RWPE1 (cell line): Measurements from ENCODE around the gene SSRP1.
"Not testable (repeated sequence)": the region's sequence is repeated elsewhere in the genome, so short reads cannot be mapped to it uniquely, and the experiment has no call there.

Experiments
- CTCF ChIA-PET: fragments of 350-600 bp; sonication (Branson Sonifier 250); formaldehyde crosslinking; extraction: SDS; loops from one replicate; lab custom pipeline; 2021; lab: Yijun Ruan, JAX
- POLR2A ChIA-PET: fragments of 400-600 bp; formaldehyde crosslinking; extraction: SDS; loops from one replicate; lab custom pipeline; 2020; ENCODE audit warnings: antibody characterized with exemption; ENCODE audit not compliant: low non-redundant PET; lab: Yijun Ruan, JAX
- DNase-seq: peaks from one replicate; pipeline ENCODE4 v3.0.0; 2012; ENCODE audit warnings: low spot score
- H3K27ac ChIP-seq: fragments of 450-650 bp; 2 replicates; pipeline ENCODE4 v1.5.1; 2017
- CTCF ChIP-seq: fragments of 450-650 bp; conservative IDR thresholded peaks from 2 replicates; pipeline ENCODE4 v1.5.1; 2017; ENCODE audit warnings: low read depth, mild to moderate bottlenecking

The SSRP1 gene

GRCh38 chr11:57368845-57369232, 33.1 kb upstream of the SSRP1 start:
- TF ChIP-seq CTCF: no peak
- no peak for DNase-seq
- ChIA-PET POLR2A (no interaction called here), CTCF (interaction anchor here (0.6 kb wide), 2 partner anchors 20 to 168 kb away, joined by 3 to 7 read pairs; no protein-coding TSS in a partner anchor)
- H3K27ac ChIP-seq: no peak overlapping the region

- no peak for TF ChIP-seq CTCF
- ChIA-PET POLR2A (no interaction called here), CTCF (interaction anchor here (0.6 kb wide), 1 partner anchor 21 kb away, joined by 7 read pairs; no protein-coding TSS in a partner anchor)
- DNase-seq: peak; percentile 13
- H3K27ac ChIP-seq: no peak overlapping the region
These were observed 32.6 kb upstream of the SSRP1 start for GRCh38 chr11:57368106-57368844.

- ChIA-PET CTCF (interaction anchor here (0.6 to 0.7 kb wide), 2 partner anchors 93 to 950 kb away, joined by 4 read pairs; no protein-coding TSS in a partner anchor), POLR2A (no interaction called here)
- no peak for DNase-seq
These were observed 29.4 kb upstream of the SSRP1 start for GRCh38 chr11:57364851-57365660.

GRCh38 chr11:57363131-57364080, 27.7 kb upstream of the SSRP1 start:
- no peak for TF ChIP-seq CTCF
- no peak for DNase-seq
- no peak overlapping the region for H3K27ac ChIP-seq
- ChIA-PET CTCF (interaction anchor here (1.2 kb wide), 1 partner anchor 95 kb away, joined by 4 read pairs; no protein-coding TSS in a partner anchor), POLR2A (no interaction called here)

More at GRCh38 chr11:57364851-57365660, 29.4 kb upstream of the SSRP1 start:
- no peak for TF ChIP-seq CTCF
- no peak overlapping the region for H3K27ac ChIP-seq

- CTCF ChIA-PET: interaction anchor here (1.2 kb wide), 1 partner anchor 97 kb away, joined by 4 read pairs; no protein-coding TSS in a partner anchor
- POLR2A ChIA-PET: no interaction called here
- DNase-seq: no peak
- no peak overlapping the region for H3K27ac ChIP-seq
- TF ChIP-seq CTCF: no peak
These were observed 26.2 kb upstream of the SSRP1 start for GRCh38 chr11:57361926-57362325.

- POLR2A ChIA-PET, H3K27ac ChIP-seq, CTCF ChIA-PET: not testable (repeated sequence)
These were observed 25.7 kb upstream of the SSRP1 start for GRCh38 chr11:57361420-57361819.

More at GRCh38 chr11:57361420-57361819, 25.7 kb upstream of the SSRP1 start:
- not testable (repeated sequence) for DNase-seq
